Eye (tissue), 1 donor: ENCODE data around the gene FOXF1.
A peak's percentile ranks its signal among the peaks of the same experiment; 100 is the strongest.

Experiments used
- DNase-seq: peaks from one replicate; pipeline ENCODE4 v3.0.0-alpha.2; 2015

Gene FOXF1

DNA sequence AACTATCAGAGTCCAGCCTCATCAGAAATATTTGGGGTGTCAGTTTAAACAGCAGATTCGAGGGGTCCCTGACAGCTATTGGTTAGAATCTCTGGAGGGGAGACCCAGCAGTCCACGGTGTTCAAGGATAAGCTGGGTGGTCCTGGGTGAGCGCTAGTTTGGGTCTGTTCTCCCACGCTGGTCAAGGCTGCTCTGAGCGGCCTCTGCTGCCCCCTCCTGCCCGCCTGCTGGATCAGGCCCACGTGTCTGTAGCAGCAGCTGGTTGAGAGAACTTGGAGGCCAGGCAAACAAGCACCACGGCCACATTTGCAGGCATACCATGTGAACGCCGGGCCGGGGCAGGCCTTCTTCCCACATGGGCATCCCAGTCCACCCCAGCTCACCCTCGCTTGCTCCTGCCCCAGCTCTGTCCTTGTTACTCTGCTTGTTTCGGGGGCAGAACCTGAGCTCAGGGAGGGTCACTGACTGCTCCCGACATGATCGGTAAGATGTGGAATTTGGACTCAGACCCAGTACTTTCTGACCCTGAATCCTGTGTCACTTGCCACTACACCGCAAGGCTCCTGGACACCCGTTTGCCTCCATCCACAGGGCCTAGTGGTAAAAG, 7.4 kb downstream of the FOXF1 start:
- DNase-seq = peak; percentile 89

DNA sequence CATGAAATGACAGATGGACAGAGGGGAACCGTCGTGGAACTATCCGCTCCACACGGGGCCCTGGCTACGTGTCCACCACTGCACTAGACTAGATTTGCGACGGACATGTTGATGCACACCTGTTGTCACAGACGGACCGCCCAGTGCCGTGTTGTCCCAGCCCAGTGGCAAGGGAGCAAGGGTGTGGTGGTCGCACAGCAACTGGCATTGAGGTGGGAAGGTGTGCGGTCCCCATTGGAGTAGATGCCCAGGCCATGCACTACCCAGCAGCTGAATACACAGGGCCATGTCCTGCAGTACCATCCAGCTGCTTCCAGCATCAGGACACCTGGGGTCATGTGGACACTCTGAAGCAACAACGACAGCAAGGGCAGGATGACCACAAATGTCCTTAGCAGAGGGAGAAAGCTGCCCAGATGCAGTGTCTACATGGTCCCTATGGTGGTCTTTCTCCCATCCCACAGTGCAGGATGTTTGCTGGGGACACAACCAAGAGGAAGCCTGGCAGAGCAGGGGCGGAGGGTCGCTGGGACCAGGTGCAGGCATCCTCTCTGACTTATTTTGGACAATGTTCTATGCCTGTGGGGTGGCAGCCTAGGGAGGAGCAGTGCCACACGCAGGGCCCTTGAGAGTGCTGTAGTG, 8.8 kb downstream of the FOXF1 start:
- no peak for DNase-seq

GRCh38 chr16:86519649-86520316, 9.5 kb downstream of the FOXF1 start:
- peak; percentile 89 for DNase-seq

- DNase-seq = no peak
Measured at GRCh38 chr16:86520317-86521210, 10.2 kb downstream of the FOXF1 start.

- DNase-seq = no peak
Measured at GRCh38 chr16:86521236-86522197, 11.2 kb downstream of the FOXF1 start.

GRCh38 chr16:86522634-86523033, 12.3 kb downstream of the FOXF1 start:
- DNase-seq = no peak

GRCh38 chr16:86523166-86523740, 12.9 kb downstream of the FOXF1 start:
- no peak for DNase-seq

- no peak for DNase-seq
Measured at GRCh38 chr16:86524029-86524428, 13.7 kb downstream of the FOXF1 start.

- DNase-seq = no peak
Measured at GRCh38 chr16:86525696-86526095, 15.4 kb downstream of the FOXF1 start.

DNA sequence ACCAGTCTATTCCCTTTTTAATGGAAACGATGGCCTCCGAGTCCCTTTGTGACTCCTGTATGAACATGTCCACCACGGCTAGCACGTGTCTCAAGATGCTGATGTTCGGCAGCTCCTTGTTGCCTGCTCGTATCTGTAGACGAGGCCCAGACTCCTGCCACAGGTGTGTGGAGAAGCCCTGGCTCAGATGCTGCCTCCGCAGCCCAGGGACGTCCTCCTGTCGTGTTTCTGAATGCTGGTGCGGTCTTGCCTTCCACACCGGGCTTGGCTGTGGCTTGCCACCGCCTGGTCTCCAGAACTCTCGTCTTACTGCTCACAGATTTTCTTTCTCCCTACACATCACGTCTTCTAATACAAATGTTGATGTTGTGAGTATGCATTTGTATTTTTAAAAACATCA, 17.0 kb downstream of the FOXF1 start:
- no peak for DNase-seq

GRCh38 chr16:86528061-86528929, 18.0 kb downstream of the FOXF1 start:
- no peak for DNase-seq

- DNase-seq = no peak
Measured at GRCh38 chr16:86529160-86529559, 18.8 kb downstream of the FOXF1 start.

GRCh38 chr16:86530251-86531190, 20.2 kb downstream of the FOXF1 start:
- no peak for DNase-seq

- DNase-seq = peak; percentile 30
Measured at GRCh38 chr16:86531191-86531545, 20.8 kb downstream of the FOXF1 start.

- no peak for DNase-seq
Measured at GRCh38 chr16:86531641-86532525, 21.6 kb downstream of the FOXF1 start.

DNA sequence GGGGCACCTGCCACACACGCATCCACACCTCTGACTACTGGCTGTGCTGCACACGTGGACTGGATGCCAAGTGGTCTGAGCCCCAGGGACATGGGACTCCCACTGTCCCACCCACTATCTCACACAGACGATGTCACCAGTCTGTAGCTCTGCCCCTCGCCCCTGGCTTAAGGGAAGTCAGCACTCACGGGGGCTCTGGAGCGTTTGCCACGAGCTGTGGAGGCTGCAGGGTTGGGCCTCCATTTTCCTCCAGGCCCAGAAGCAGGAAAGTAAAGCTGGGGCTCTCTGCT, 22.1 kb downstream of the FOXF1 start:
- DNase-seq = no peak

DNA sequence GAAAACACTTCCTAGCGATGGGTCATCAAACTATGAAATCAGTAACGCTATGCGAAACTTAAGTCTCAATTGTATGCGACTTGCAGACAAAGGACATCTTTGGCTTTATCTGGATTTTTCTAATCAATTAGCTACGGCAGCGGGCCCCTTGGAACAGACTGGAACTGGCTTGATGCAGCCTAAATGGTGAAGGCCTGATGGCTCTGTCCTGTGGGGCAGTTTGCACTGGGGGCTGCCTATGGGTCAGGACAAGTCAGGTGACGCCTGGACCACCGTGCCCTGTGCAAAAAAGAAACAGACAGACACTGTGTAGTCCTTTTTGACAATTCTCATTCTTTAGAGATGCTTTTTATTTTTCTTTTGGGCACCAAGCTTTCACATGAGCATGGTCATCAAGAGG, 22.7 kb downstream of the FOXF1 start:
- no peak for DNase-seq

- no peak for DNase-seq
Measured at GRCh38 chr16:86533767-86534351, 23.5 kb downstream of the FOXF1 start.
